CD14-positive monocyte (primary cell): Measurements from ENCODE around the gene RGCC. TPM values are rescaled to one million over a fixed set of nuclear protein-coding genes. Genes with fewer than 3 reads are reported as not detected.

Source experiments
- DNase-seq, 3 donors: peaks; one replicate each; pipeline ENCODE4 v3.0.0-alpha.2; 2011 to 2022
- H2AFZ ChIP-seq: 2 replicates; pipeline ENCODE4 v1.6.0; 2012; ENCODE audit warnings: mild to moderate bottlenecking, low read depth, low read length, inconsistent platforms; ENCODE audit not compliant: insufficient read depth, poor library complexity, severe bottlenecking
- H3K27ac ChIP-seq, 2 donors: 1 replicate in 1 of 2; 2 replicates in 1 of 2; pipeline ENCODE4 v1.5.1; 2012 to 2013; ENCODE audit warnings: low read length in 2 of 2, control low read depth in 1 of 2, inconsistent platforms in 1 of 2, low read depth in 1 of 2, mild to moderate bottlenecking in 1 of 2
- H3K27me3 ChIP-seq, 2 donors: one replicate each; pipeline versions ENCODE4 v1.6.0 to v1.6.1; 2011 to 2013; ENCODE audit warnings: low read length in 2 of 2; ENCODE audit not compliant: control insufficient read depth in 2 of 2, insufficient read depth in 2 of 2
- H3K36me3 ChIP-seq, 2 donors: replicated peaks in 1 of 2; 1 replicate in 1 of 2; 2 replicates in 1 of 2; pipeline versions ENCODE4 v1.5.1 to v1.6.1; 2012 to 2013; ENCODE audit warnings: low read length in 2 of 2, control low read depth in 1 of 2, inconsistent platforms in 1 of 2, mild to moderate bottlenecking in 1 of 2; ENCODE audit not compliant: insufficient read depth in 2 of 2, control insufficient read depth in 1 of 2
- H3K4me1 ChIP-seq, 2 donors: 1 replicate in 1 of 2; 2 replicates in 1 of 2; pipeline versions ENCODE4 v1.5.1 to v1.6.1; 2012 to 2013; ENCODE audit warnings: low read length in 2 of 2, control low read depth in 1 of 2, inconsistent platforms in 1 of 2, mild to moderate bottlenecking in 1 of 2, moderate library complexity in 1 of 2; ENCODE audit not compliant: insufficient read depth in 2 of 2, control insufficient read depth in 1 of 2
- H3K4me2 ChIP-seq: replicated peaks from 2 replicates; pipeline ENCODE3; 2012; ENCODE audit warnings: low read length, moderate library complexity, mild to moderate bottlenecking; ENCODE audit not compliant: poor library complexity, severe bottlenecking; ENCODE audit errors: extremely low read depth
- H3K4me3 ChIP-seq, 3 experiments: fragments of 200-600 bp in 1 of 3; sonication (generic) in 1 of 3; replicated peaks in 1 of 3; 1 replicate in 2 of 3; 2 replicates in 1 of 3; pipeline ENCODE4 v1.5.1; 2011 to 2013; ENCODE audit warnings: low read length in 3 of 3, mild to moderate bottlenecking in 3 of 3, control low read depth in 2 of 3, low read depth in 2 of 3, inconsistent platforms in 1 of 3, moderate library complexity in 1 of 3
- H3K79me2 ChIP-seq: 2 replicates; pipeline ENCODE4 v1.6.0; 2012; ENCODE audit warnings: mild to moderate bottlenecking, control low read depth, inconsistent platforms, low read length, moderate library complexity; ENCODE audit not compliant: insufficient read depth
- H3K9ac ChIP-seq: 2 replicates; pipeline ENCODE4 v1.6.0; 2017; ENCODE audit warnings: low read length, mild to moderate bottlenecking; ENCODE audit not compliant: insufficient read depth, poor library complexity, severe bottlenecking
- H3K9me3 ChIP-seq, 2 donors: replicated peaks in 1 of 2; 1 replicate in 1 of 2; 2 replicates in 1 of 2; pipeline versions ENCODE4 v1.5.1 to v1.6.1; 2012 to 2013; ENCODE audit warnings: low read length in 2 of 2, control low read depth in 1 of 2; ENCODE audit not compliant: control insufficient read depth in 1 of 2, insufficient read depth in 1 of 2
- H4K20me1 ChIP-seq: 2 replicates; pipeline ENCODE4 v1.6.0; 2012; ENCODE audit warnings: mild to moderate bottlenecking, low read length, control low read depth, moderate library complexity; ENCODE audit not compliant: insufficient read depth
- H3K27ac Mint-ChIP-seq, 7 donors: one replicate each; pipeline ENCODE4 v1.8.0; 2020; ENCODE audit warnings: mild to moderate bottlenecking in 7 of 7, mixed read lengths in 7 of 7, moderate library complexity in 6 of 7, inconsistent platforms in 2 of 7
- H3K27me3 Mint-ChIP-seq, 3 donors: one replicate each; pipeline ENCODE4 v1.8.0; 2021 to 2022; ENCODE audit warnings: low read depth in 3 of 3, mild to moderate bottlenecking in 3 of 3, mixed read lengths in 3 of 3, moderate library complexity in 3 of 3, inconsistent platforms in 1 of 3
- H3K36me3 Mint-ChIP-seq, 2 donors: one replicate each; pipeline ENCODE4 v1.8.0; 2020; ENCODE audit warnings: mixed read lengths in 2 of 2, inconsistent platforms in 1 of 2, mild to moderate bottlenecking in 1 of 2
- H3K4me1 Mint-ChIP-seq: one replicate; pipeline ENCODE4 v1.8.0; 2020; ENCODE audit warnings: mild to moderate bottlenecking, mixed read lengths
- H3K4me3 Mint-ChIP-seq, 2 donors: one replicate each; pipeline ENCODE4 v1.8.0; 2020; ENCODE audit warnings: mild to moderate bottlenecking in 2 of 2, mixed read lengths in 2 of 2, moderate library complexity in 1 of 2
- H3K9me3 Mint-ChIP-seq, 7 donors: one replicate each; pipeline ENCODE4 v1.8.0; 2020 to 2022; ENCODE audit warnings: mixed read lengths in 7 of 7, mild to moderate bottlenecking in 6 of 7, moderate library complexity in 6 of 7, inconsistent platforms in 2 of 7
- CTCF ChIP-seq: fragments of 200-600 bp; IDR thresholded peaks from one replicate; pipeline ENCODE4 v1.8.0; 2022; ENCODE audit warnings: antibody characterized with exemption, mild to moderate bottlenecking
- WGBS: methylation state at CpG from one replicate; pipeline ENCODE4 v1.1.5; 2013; ENCODE audit warnings: missing lambda C conversion rate; ENCODE audit not compliant: insufficient coverage; 5-methylcytosine and 5-hydroxymethylcytosine counted together
- intact Hi-C, 2 donors: fragments of 100-400 bp; cut with micrococcal nuclease; formaldehyde crosslinking; loops; one replicate each; pipeline versions ENCODE4 v1.15.0 to v1.15.1; 2023
- polyA plus RNA-seq, 3 donors: library from polyadenylated mRNA; depleted of rRNA in 1 of 3; unstranded in 2 of 3; stranded (reverse) in 1 of 3; fragments of 300-500 nt in 2 of 3; fragments of >200 nt in 1 of 3; fragmentation: Illumina TruSeq in 2 of 3; gene quantifications; 1 replicate in 2 of 3; 2 replicates in 1 of 3; pipeline ENCODE4 v1.2.3, GENCODE V29; 2012 to 2021

RGCC gene
- polyA plus RNA-seq, 3 donors, result 4.3 to 49.5 (median 26.0) TPM

GRCh38 chr13:41491436-41491835, 34.1 kb downstream of the RGCC start:
- no peak overlapping the region for H3K4me3 ChIP-seq
- no peak overlapping the region for H3K4me2 ChIP-seq
- peaks cover 40% of the 10 kb centered on the region for H3K4me1 Mint-ChIP-seq
- peaks cover under 1 to 3% (median 2%) of the 10 kb centered on the region in 3 donors for H3K27me3 Mint-ChIP-seq
- no peaks in the 10 kb centered on the region for H3K79me2 ChIP-seq
- H2AFZ ChIP-seq, result no peak overlapping the region
- H3K27ac ChIP-seq, result peak overlapping the region in 1 of 2 donors; percentile 97
- peaks cover 35 to 36% of the 10 kb centered on the region in 2 donors for H3K4me1 ChIP-seq
- no peaks in the 10 kb centered on the region for H3K27me3 ChIP-seq
- peak overlapping the region; percentile 86 to 97 (median 93) for H3K27ac Mint-ChIP-seq
- H3K9ac ChIP-seq, result no peak overlapping the region
- H3K4me3 Mint-ChIP-seq, result no peak overlapping the region
- no peak for TF ChIP-seq CTCF
- intact Hi-C loops, result loop anchor here (5.0 to 10.0 kb wide), 3 partner anchors 34 to 163 kb away; partner anchors contain the start of gene RGCC (in 2 of the 2)
- H3K36me3 ChIP-seq, result no peaks in the 10 kb centered on the region
- peak; percentile 50 to 63 (median 52) for DNase-seq
- peaks cover 0 to 8% (median 1%) of the 10 kb centered on the region in 7 donors for H3K9me3 Mint-ChIP-seq
- H4K20me1 ChIP-seq, result no peaks in the 10 kb centered on the region
- no peaks in the 10 kb centered on the region for H3K9me3 ChIP-seq
- peaks cover 0 to 2% of the 10 kb centered on the region in 2 donors for H3K36me3 Mint-ChIP-seq

- H3K4me1 Mint-ChIP-seq, result peaks cover 41% of the 10 kb centered on the region
- peak; percentile 68 to 90 (median 89) for DNase-seq
- Histone ChIP-seq H3K9me3 (no peaks in the 10 kb centered on the region), H2AFZ (peak overlapping the region; percentile 37), H3K27me3 (no peaks in the 10 kb centered on the region), H3K4me2 (peak overlapping the region; percentile 62), H3K27ac (peak overlapping the region; percentile 80 to 97), H3K4me3 (peak overlapping the region in 1 of 3 experiments; percentile 31), H3K36me3 (no peaks in the 10 kb centered on the region), H3K79me2 (no peaks in the 10 kb centered on the region), H4K20me1 (no peaks in the 10 kb centered on the region), H3K9ac (peak overlapping the region; percentile 65), H3K4me1 (peaks cover 35 to 36% of the 10 kb centered on the region in 2 donors)
- intact Hi-C loops, result loop anchor here (5.0 to 10.0 kb wide), 3 partner anchors 35 to 162 kb away; partner anchors contain the start of gene RGCC (in 2 of the 2)
- peaks cover 0 to 2% of the 10 kb centered on the region in 2 donors for H3K36me3 Mint-ChIP-seq
- peak overlapping the region; percentile 86 to 97 (median 93) for H3K27ac Mint-ChIP-seq
- H3K27me3 Mint-ChIP-seq, result peaks cover 2 to 4% (median 3%) of the 10 kb centered on the region in 3 donors
- WGBS, result 0% methylated on average over 1 of the region's 4 CpGs
- no peak for TF ChIP-seq CTCF
- peaks cover 0 to 8% (median 0%) of the 10 kb centered on the region in 7 donors for H3K9me3 Mint-ChIP-seq
- peak overlapping the region in 1 of 2 donors; percentile 65 for H3K4me3 Mint-ChIP-seq
These were observed 35.3 kb downstream of the RGCC start for GRCh38 chr13:41492432-41493260.
